Spleen (tissue), 11 donors: Measurements from ENCODE around the gene GIMAP4. TPM values are rescaled to one million over a fixed set of nuclear protein-coding genes. Genes with fewer than 3 reads are reported as not detected.

ENCODE experiments used
- DNase-seq: peaks from one replicate; pipeline ENCODE4 v3.0.0-alpha.2; 2020
- H3K27ac ChIP-seq, 8 donors: fragments of 200-600 bp; sonication (generic) in 7 of 8; 1 replicate in 4 of 8; 2 replicates in 4 of 8; pipeline versions ENCODE4 v1.5.0 to v1.8.0; 2016 to 2021; ENCODE audit warnings: inconsistent platforms in 4 of 8, mild to moderate bottlenecking in 4 of 8, moderate library complexity in 1 of 8
- H3K27me3 ChIP-seq, 7 donors: fragments of 200-600 bp; sonication (generic) in 6 of 7; replicated peaks in 1 of 7; 1 replicate in 4 of 7; 2 replicates in 3 of 7; pipeline versions ENCODE4 v1.5.0 to v1.8.0; 2016 to 2021; ENCODE audit warnings: inconsistent platforms in 3 of 7, mild to moderate bottlenecking in 1 of 7
- H3K36me3 ChIP-seq, 6 donors: fragments of 200-600 bp; sonication (generic) in 5 of 6; 1 replicate in 4 of 6; 2 replicates in 2 of 6; pipeline versions ENCODE4 v1.5.0 to v1.8.0; 2016 to 2021; ENCODE audit warnings: inconsistent platforms in 2 of 6
- H3K4me1 ChIP-seq, 6 donors: fragments of 200-600 bp; sonication (generic) in 5 of 6; 1 replicate in 3 of 6; 2 replicates in 3 of 6; pipeline versions ENCODE4 v1.5.0 to v1.8.0; 2016 to 2021; ENCODE audit warnings: inconsistent platforms in 3 of 6
- H3K4me3 ChIP-seq, 8 donors: fragments of 200-600 bp; sonication (generic) in 7 of 8; 1 replicate in 4 of 8; 2 replicates in 4 of 8; pipeline versions ENCODE4 v1.5.0 to v1.8.0; 2016 to 2021; ENCODE audit warnings: inconsistent platforms in 4 of 8, mild to moderate bottlenecking in 4 of 8, moderate library complexity in 2 of 8
- H3K9me3 ChIP-seq, 8 donors: fragments of 200-600 bp; sonication (generic) in 7 of 8; 1 replicate in 4 of 8; 2 replicates in 4 of 8; pipeline versions ENCODE4 v1.5.0 to v1.8.0; 2016 to 2021; ENCODE audit warnings: inconsistent platforms in 4 of 8
- POLR2A ChIP-seq, 3 donors: fragments of 450-650 bp; IDR thresholded peaks; one replicate each; pipeline ENCODE4 v1.5.1; 2017; ENCODE audit warnings: antibody characterized with exemption in 3 of 3, mild to moderate bottlenecking in 1 of 3
- POLR2AphosphoS5 ChIP-seq, 3 donors: sonication (generic); formaldehyde crosslinking; IDR thresholded peaks; one replicate each; pipeline ENCODE4 v1.5.1; 2017; ENCODE audit warnings: antibody characterized with exemption in 3 of 3
- WGBS, 5 donors: extraction: QIAGEN DNeasy Blood & Tissue Kit in 3 of 5; methylation state at CpG; one replicate each; pipeline versions ENCODE4 v1.1.5 to v1.1.7; 2013 to 2018; 5-methylcytosine and 5-hydroxymethylcytosine counted together
- intact Hi-C: fragments of 100-400 bp; cut with DNase I; formaldehyde crosslinking; loops from one replicate; pipeline ENCODE4 v1.15.0; 2023; ENCODE audit warnings: low total_unique reads
- polyA plus RNA-seq, 3 donors: library from polyadenylated mRNA; stranded (reverse); fragments of 200-250 nt; gene quantifications; one replicate each; pipeline ENCODE4 v1.2.1, GENCODE V29; 2013
- total RNA-seq, 7 donors: library from RNA; depleted of rRNA in 3 of 7; stranded (reverse); fragments of >200 nt in 3 of 7; fragmentation: NEBNext Ultra II Directional in 4 of 7; extraction: Animal tissue kit (Norgen Biotek cat#: 25700) in 4 of 7; gene quantifications; one replicate each; pipeline versions ENCODE4 v1.1.0 to v1.2.1, GENCODE V29; 2016 to 2021
- TF ChIP-seq, protein P1 (sequence below), 11 experiments: fragments of 200-600 bp in 7 of 11; fragments of 450-650 bp in 4 of 11; sonication (generic) in 4 of 11; IDR thresholded peaks in 8 of 11; conservative IDR thresholded peaks in 3 of 11; 1 replicate in 7 of 11; 2 replicates in 4 of 11; pipeline versions ENCODE4 v1.4.0 to v1.8.0; 2016 to 2021; ENCODE audit warnings: antibody characterized with exemption in 11 of 11, inconsistent platforms in 4 of 11, mild to moderate bottlenecking in 1 of 11
- donor health status: healthy with polysubstance abuse.
- donor health status: DM: no; HTN: no; CAD: no; lungs with moderate emphysema.
- donor health status: DM: no; HTN: no; CAD: no.
- donor health status: Bipolar disorder and iron deficiency.
- donor health status: healthy.
- donor health status: DM: no; HTN: no; CAD: no.
- donor health status: DM: yes; HTN: yes; CAD: no.

Gene GIMAP4
- total and polyA plus RNA-seq, 10 donors, result 35.9 to 214 (median 169) TPM

DNA sequence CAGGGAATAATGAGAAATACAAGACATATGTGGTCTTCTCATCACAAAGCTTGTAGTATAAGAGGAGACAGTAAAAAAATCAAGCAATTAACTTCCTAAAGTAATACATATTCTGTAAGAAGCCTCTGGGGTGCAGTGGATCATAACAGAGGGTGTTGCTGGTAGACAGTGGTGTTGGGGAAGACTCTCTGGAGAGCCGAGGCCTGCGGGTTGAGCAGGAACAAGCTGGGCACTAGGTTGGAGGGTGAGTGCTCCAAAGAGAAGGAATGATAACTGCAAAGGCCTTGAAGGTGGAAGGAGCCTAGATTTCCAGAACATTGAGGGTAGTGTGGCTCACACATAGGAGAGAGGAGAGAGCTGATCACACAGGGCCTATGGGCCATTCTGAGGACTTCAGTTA is 1.5 kb downstream of the GIMAP4 start:
- Histone ChIP-seq H3K4me1 (peaks cover 10 to 64% (median 28%) of the 10 kb centered on the region in 6 donors), H3K9me3 (peaks cover 0 to 38% (median 24%) of the 10 kb centered on the region in 8 donors), H3K4me3 (peak overlapping the region; percentile 45 to 76 (median 60)), H3K27me3 (no peaks in the 10 kb centered on the region), H3K27ac (peak overlapping the region; percentile 73 to 93 (median 88)), H3K36me3 (peaks cover 6 to 41% (median 35%) of the 10 kb centered on the region in 6 donors)
- 28 to 66% (median 44%) methylated on average over 2 of the region's 2 CpGs for WGBS, 5 donors
- DNase-seq, result no peak
- TF ChIP-seq POLR2AphosphoS5 (IDR thresholded peaks at IDR 0.05), result no peak
- TF ChIP-seq POLR2A (IDR thresholded peaks at IDR 0.05), result no peak
- TF ChIP-seq, protein P1, sequence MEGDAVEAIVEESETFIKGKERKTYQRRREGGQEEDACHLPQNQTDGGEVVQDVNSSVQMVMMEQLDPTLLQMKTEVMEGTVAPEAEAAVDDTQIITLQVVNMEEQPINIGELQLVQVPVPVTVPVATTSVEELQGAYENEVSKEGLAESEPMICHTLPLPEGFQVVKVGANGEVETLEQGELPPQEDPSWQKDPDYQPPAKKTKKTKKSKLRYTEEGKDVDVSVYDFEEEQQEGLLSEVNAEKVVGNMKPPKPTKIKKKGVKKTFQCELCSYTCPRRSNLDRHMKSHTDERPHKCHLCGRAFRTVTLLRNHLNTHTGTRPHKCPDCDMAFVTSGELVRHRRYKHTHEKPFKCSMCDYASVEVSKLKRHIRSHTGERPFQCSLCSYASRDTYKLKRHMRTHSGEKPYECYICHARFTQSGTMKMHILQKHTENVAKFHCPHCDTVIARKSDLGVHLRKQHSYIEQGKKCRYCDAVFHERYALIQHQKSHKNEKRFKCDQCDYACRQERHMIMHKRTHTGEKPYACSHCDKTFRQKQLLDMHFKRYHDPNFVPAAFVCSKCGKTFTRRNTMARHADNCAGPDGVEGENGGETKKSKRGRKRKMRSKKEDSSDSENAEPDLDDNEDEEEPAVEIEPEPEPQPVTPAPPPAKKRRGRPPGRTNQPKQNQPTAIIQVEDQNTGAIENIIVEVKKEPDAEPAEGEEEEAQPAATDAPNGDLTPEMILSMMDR (IDR thresholded peaks at IDR 0.05 in 8 of 11, conservative IDR thresholded peaks at IDR 0.05 in 3 of 11), result no peak
- intact Hi-C loops, result no loop called here

DNA sequence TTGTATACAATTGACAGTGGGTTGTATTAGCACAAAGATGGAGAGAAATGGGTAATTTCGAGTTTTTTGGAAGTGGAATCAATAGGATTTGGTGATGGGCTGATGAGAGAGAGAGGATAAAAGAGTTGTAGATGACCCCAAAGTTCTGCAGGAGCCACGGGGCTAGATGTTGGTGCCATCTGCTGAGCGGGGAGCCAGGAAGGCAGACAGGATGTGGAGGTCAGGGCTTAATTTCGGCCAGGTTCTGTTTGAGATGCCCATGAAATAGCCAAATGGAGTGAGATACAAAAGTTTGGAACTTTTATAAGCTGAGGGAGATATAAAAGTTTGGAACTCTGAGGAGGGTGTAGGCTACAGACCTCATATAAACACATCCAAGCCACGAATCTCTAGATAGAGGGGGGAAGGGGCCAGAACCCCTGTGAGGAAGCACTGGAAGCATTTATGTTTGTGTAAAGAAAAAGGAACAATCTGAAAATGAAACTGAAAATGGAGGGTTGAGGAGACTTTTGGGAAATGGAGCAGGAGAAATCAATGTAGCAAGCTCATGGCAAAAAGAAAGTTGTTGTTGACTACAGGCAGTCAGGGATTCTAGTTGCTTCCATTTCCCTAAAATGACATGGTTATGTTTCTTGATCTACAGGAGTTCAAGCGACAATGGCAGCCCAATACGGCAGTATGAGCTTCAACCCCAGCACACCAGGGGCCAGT is 2.2 kb downstream of the GIMAP4 start:
- TF ChIP-seq, protein P1 (IDR thresholded peaks at IDR 0.05 in 8 of 11, conservative IDR thresholded peaks at IDR 0.05 in 3 of 11), result no peak
- TF ChIP-seq POLR2AphosphoS5 (IDR thresholded peaks at IDR 0.05) (peak in 1 of 3 donors; percentile 26), POLR2A (IDR thresholded peaks at IDR 0.05) (no peak)
- H3K4me1 ChIP-seq, result peaks cover 10 to 62% (median 28%) of the 10 kb centered on the region in 6 donors
- 44 to 60% (median 49%) methylated on average over 7 of the region's 7 CpGs for WGBS, 5 donors
- DNase-seq, result peak; percentile 74
- peaks cover 6 to 45% (median 35%) of the 10 kb centered on the region in 6 donors for H3K36me3 ChIP-seq
- H3K27ac ChIP-seq, result peak overlapping the region; percentile 73 to 93 (median 88)
- peak overlapping the region; percentile 45 to 76 (median 60) for H3K4me3 ChIP-seq
- H3K9me3 ChIP-seq, result peaks cover 0 to 45% (median 28%) of the 10 kb centered on the region in 8 donors
- intact Hi-C loops, result no loop called here
- H3K27me3 ChIP-seq, result no peaks in the 10 kb centered on the region

DNA sequence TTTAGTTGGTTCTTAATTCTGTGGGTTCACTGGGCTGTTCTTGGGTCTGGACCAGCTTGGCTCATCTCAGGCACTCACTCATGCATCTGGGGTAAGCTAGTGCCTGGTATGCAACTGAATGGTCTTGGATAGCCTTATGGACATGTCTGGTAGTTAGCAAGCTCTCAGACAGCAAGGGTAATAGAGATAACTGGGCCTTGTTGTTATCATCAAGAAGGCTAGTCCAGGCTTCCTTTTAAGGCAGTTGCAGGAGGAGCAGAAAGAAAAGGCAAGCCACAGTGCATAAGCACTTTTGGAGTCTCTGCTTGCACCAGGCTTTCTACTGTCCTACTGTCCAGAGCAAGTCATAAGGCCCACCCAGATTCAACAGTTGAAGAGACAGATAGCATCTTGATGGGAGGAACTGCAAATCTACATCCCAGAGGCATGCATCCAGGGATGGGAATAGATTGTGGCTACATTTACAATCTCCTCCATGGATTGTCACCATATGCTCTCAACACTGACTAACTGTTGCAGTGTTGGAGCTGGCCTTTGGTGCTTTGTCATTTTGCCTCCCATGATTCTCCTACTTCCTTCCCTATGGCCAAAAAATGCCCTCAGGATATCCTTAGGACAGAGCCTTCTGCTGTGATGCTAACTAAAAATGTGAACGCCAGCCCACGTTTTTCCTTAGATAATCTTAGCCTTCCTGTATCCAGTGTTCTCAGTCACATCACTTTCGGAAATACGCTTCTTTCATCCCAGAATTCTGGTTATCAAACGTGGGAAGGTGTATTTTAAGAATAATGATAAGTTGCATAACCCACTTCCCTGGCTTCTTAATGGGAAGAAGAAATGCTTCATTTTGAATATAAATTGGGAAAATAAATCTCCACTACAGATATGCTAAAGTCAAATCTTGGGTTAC is 3.6 kb downstream of the GIMAP4 start:
- Histone ChIP-seq H3K4me1 (peaks cover 10 to 59% (median 28%) of the 10 kb centered on the region in 6 donors), H3K9me3 (peaks cover 0 to 59% (median 30%) of the 10 kb centered on the region in 8 donors), H3K4me3 (peak overlapping the region in 4 of 8 donors; percentile 55 to 76 (median 63)), H3K27ac (peak overlapping the region in 5 of 8 donors; percentile 82 to 93 (median 90)), H3K27me3 (no peaks in the 10 kb centered on the region), H3K36me3 (peaks cover 6 to 45% (median 35%) of the 10 kb centered on the region in 6 donors)
- intact Hi-C loops, result loop anchor here (5.0 kb wide), 1 partner anchor 114 kb away; no protein-coding TSS in a partner anchor
- TF ChIP-seq, protein P1 (IDR thresholded peaks at IDR 0.05 in 8 of 11, conservative IDR thresholded peaks at IDR 0.05 in 3 of 11), result no peak
- TF ChIP-seq POLR2AphosphoS5 (IDR thresholded peaks at IDR 0.05), result no peak
- no peak for TF ChIP-seq POLR2A (IDR thresholded peaks at IDR 0.05)
- no peak for DNase-seq
- WGBS, 5 donors, result 77 to 93% (median 79%) methylated on average over 5 of the region's 5 CpGs
